HCT116 (cell line): Measurements from ENCODE around the gene TCF15. TPM values are rescaled to one million over a fixed set of nuclear protein-coding genes. Genes with fewer than 3 reads are reported as not detected.

Experiments
- ATAC-seq: fragments of 200-7000 bp; cut with Tn5 transposase; 2 replicates; pipeline ENCODE4 v1.9.1; 2020; ENCODE audit warnings: mild to moderate bottlenecking, moderate library complexity
- BruUV-seq: library from RNA; stranded (reverse); fragments of 400-500 nt; replicated peaks from 2 replicates; lab custom pipeline; 2021; lab: Mats Ljungman, UMichigan
- CTCF ChIA-PET: fragments of 300-600 bp; sonication (Branson Sonifier 250); formaldehyde crosslinking; loops from one replicate; lab custom pipeline; 2021; ENCODE audit warnings: antibody characterized with exemption; lab: Charles Lee
- POLR2A ChIA-PET: fragments of 300-600, 350-600 bp; sonication (Branson Sonifier 250); formaldehyde crosslinking; loops from one replicate; lab custom pipeline; 2021; ENCODE audit warnings: antibody characterized with exemption; lab: Charles Lee
- RAD21 ChIA-PET, 2 experiments: fragments of 300-600 bp; sonication (Branson Sonifier 250); formaldehyde crosslinking; loops; one replicate each; lab custom pipeline; 2023; ENCODE audit warnings: low total read pairs in 2 of 2; ENCODE audit not compliant: uncharacterized antibody in 2 of 2, unreplicated experiment in 2 of 2, low non-redundant PET in 1 of 2; lab: Charles Lee
- DNase-seq: peaks from one replicate; pipeline ENCODE4 v3.0.0-alpha.2; 2010; ENCODE audit warnings: low read depth, low spot score
- H2AFZ ChIP-seq: fragments of 200-600 bp; shearing (Covaris generic), sonication (generic); 2 replicates; pipeline ENCODE4 v1.6.1; 2017; ENCODE audit warnings: low read depth, mixed run types, mixed read lengths, antibody characterized with exemption, low read length; ENCODE audit not compliant: poor library complexity, severe bottlenecking
- H3K27ac ChIP-seq: 2 replicates; pipeline ENCODE4 v1.5.1; 2012; ENCODE audit warnings: low read depth, low read length
- H3K27me3 ChIP-seq: fragments of 200-600 bp; sonication (generic); 2 replicates; pipeline ENCODE4 v1.6.1; 2016; ENCODE audit warnings: mixed run types, low read length, mixed read lengths; ENCODE audit not compliant: insufficient read depth
- H3K36me3 ChIP-seq, 2 experiments: fragments of 200-500 bp in 1 of 2; fragments of 200-600 bp in 1 of 2; sonication (Bioruptor generic) in 1 of 2; sonication (generic) in 1 of 2; 2 replicates each; pipeline versions ENCODE4 v1.5.1 to v1.6.1; 2014 to 2016; ENCODE audit warnings: low read length in 2 of 2, inconsistent platforms in 1 of 2, mixed read lengths in 1 of 2, mixed run types in 1 of 2; ENCODE audit not compliant: insufficient read depth in 2 of 2, control insufficient read depth in 1 of 2
- H3K4me1 ChIP-seq, 2 experiments: fragments of 200-600 bp in 1 of 2; sonication (generic) in 1 of 2; 2 replicates each; pipeline versions ENCODE4 v1.5.1 to v1.6.1; 2012 to 2017; ENCODE audit warnings: low read length in 2 of 2, inconsistent platforms in 1 of 2, mild to moderate bottlenecking in 1 of 2, mixed read lengths in 1 of 2, mixed run types in 1 of 2, moderate library complexity in 1 of 2; ENCODE audit not compliant: insufficient read depth in 2 of 2, control insufficient read depth in 1 of 2
- H3K4me2 ChIP-seq: fragments of 200-600 bp; sonication (generic); 2 replicates; pipeline ENCODE4 v1.6.1; 2017; ENCODE audit warnings: mixed run types, low read length, mixed read lengths
- H3K4me3 ChIP-seq, 2 experiments: fragments of 200-600 bp in 1 of 2; sonication (generic) in 1 of 2; replicated peaks in 1 of 2; 2 replicates each; pipeline ENCODE4 v1.5.1; 2011 to 2016; ENCODE audit warnings: low read length in 2 of 2, control low read depth in 1 of 2, low read depth in 1 of 2, mild to moderate bottlenecking in 1 of 2, mixed read lengths in 1 of 2, mixed run types in 1 of 2
- H3K79me2 ChIP-seq: fragments of 200-600 bp; sonication (generic); 2 replicates; pipeline ENCODE4 v1.6.1; 2017; ENCODE audit warnings: mild to moderate bottlenecking, mixed run types, low read length, moderate library complexity, mixed read lengths; ENCODE audit not compliant: insufficient read depth
- H3K9ac ChIP-seq: fragments of 200-600 bp; sonication (generic); 2 replicates; pipeline ENCODE4 v1.6.1; 2016; ENCODE audit warnings: low read length, mixed read lengths
- H3K9me2 ChIP-seq: fragments of 200-600 bp; sonication (generic), shearing (Covaris generic); 2 replicates; pipeline ENCODE4 v1.6.1; 2017; ENCODE audit warnings: mixed run types, mild to moderate bottlenecking, moderate library complexity; ENCODE audit not compliant: insufficient read depth
- H3K9me3 ChIP-seq, 2 experiments: fragments of 200-500 bp in 1 of 2; fragments of 200-600 bp in 1 of 2; sonication (Bioruptor generic) in 1 of 2; sonication (generic) in 1 of 2; 2 replicates each; pipeline ENCODE4 v1.6.1; 2014 to 2017; ENCODE audit warnings: low read length in 2 of 2, mixed read lengths in 2 of 2, inconsistent platforms in 1 of 2, low read depth in 1 of 2, mild to moderate bottlenecking in 1 of 2, mixed run types in 1 of 2, moderate library complexity in 1 of 2; ENCODE audit not compliant: control insufficient read depth in 1 of 2, insufficient read depth in 1 of 2
- H4K20me1 ChIP-seq: fragments of 200-600 bp; sonication (generic), shearing (Covaris generic); 2 replicates; pipeline ENCODE4 v1.6.1; 2017; ENCODE audit warnings: mixed run types, mild to moderate bottlenecking, moderate library complexity; ENCODE audit not compliant: insufficient read depth
- CEBPB ChIP-seq: IDR thresholded peaks from 2 replicates; pipeline ENCODE4 v1.6.1; 2012; ENCODE audit warnings: low read depth
- CTCF ChIP-seq, 3 experiments: fragments of 200-600 bp in 1 of 3; sonication (generic) in 1 of 3; IDR thresholded peaks in 2 of 3; conservative IDR thresholded peaks in 1 of 3; 2 replicates each; pipeline ENCODE4 v1.5.1; 2012 to 2017; ENCODE audit warnings: low read depth in 2 of 3, low read length in 2 of 3, antibody characterized with exemption in 1 of 3, borderline replicate concordance in 1 of 3, control low read depth in 1 of 3, mild to moderate bottlenecking in 1 of 3, mixed read lengths in 1 of 3, mixed run types in 1 of 3, moderate library complexity in 1 of 3; ENCODE audit not compliant: insufficient read depth in 1 of 3
- ELF1 ChIP-seq: IDR thresholded peaks from 2 replicates; pipeline ENCODE4 v1.6.1; 2012; ENCODE audit warnings: low read depth, borderline replicate concordance
- EZH2phosphoT487 ChIP-seq: fragments of 200-600 bp; IDR thresholded peaks from 2 replicates; pipeline ENCODE4 v1.6.1; 2018; ENCODE audit warnings: antibody characterized with exemption, borderline replicate concordance
- RAD21 ChIP-seq: IDR thresholded peaks from 2 replicates; pipeline ENCODE4 v1.6.1; 2012; ENCODE audit warnings: low read depth, mild to moderate bottlenecking
- SRF ChIP-seq: IDR thresholded peaks from 2 replicates; pipeline ENCODE4 v1.6.1; 2012; ENCODE audit warnings: low read depth
- ZBTB33 ChIP-seq: IDR thresholded peaks from 2 replicates; pipeline ENCODE4 v1.6.1; 2011; ENCODE audit warnings: mild to moderate bottlenecking, low read length, moderate library complexity; ENCODE audit not compliant: insufficient replicate concordance; ENCODE audit errors: extremely low read depth
- ZFX ChIP-seq: fragments of 450-650 bp; IDR thresholded peaks from 2 replicates; pipeline ENCODE4 v1.6.1; 2017
- intact Hi-C: fragments of 100-400 bp; cut with micrococcal nuclease; formaldehyde crosslinking; loops from 2 replicates; pipeline ENCODE4 v1.10.0; 2022
- total RNA-seq: library from RNA; stranded (reverse); gene quantifications from one replicate; pipeline ENCODE4 v1.2.1, GENCODE V29; 2021; ENCODE audit not compliant: unreplicated experiment

The TCF15 gene
- total RNA-seq, 1 experiment from 2014 or later: not detected

- Histone ChIP-seq H3K9ac (no peak overlapping the region), H3K9me3 (no peaks in the 10 kb centered on the region), H3K4me1 (peaks cover 0 to 4% of the 10 kb centered on the region in 2 experiments; a peak in 1 of 4 replicates), H3K36me3 (no peaks in the 10 kb centered on the region), H3K79me2 (no peaks in the 10 kb centered on the region), H3K9me2 (no peaks in the 10 kb centered on the region), H3K4me3 (no peak overlapping the region), H2AFZ (no peak overlapping the region), H3K27me3 (no peaks in the 10 kb centered on the region), H4K20me1 (no peaks in the 10 kb centered on the region), H3K27ac (no peak overlapping the region), H3K4me2 (no peak overlapping the region)
- RAD21 ChIA-PET: no interaction called here
- no TSS peak for BruUV-seq
- DNase-seq: no peak
- TF ChIP-seq ZBTB33 (no peak), ZFX (no peak), EZH2phosphoT487 (no peak), SRF (no peak), RAD21 (no peak), ELF1 (no peak), CTCF (IDR thresholded peaks at IDR 0.05 in 2 of 3, conservative IDR thresholded peaks at IDR 0.05 in 1 of 3; ENCODE audit: borderline replicate concordance in 1 of 3, insufficient read depth in 1 of 3, low read depth in 2 of 3, low read length in 2 of 3) (no peak), CEBPB (no peak)
- ATAC-seq: no peak
- CTCF ChIA-PET: interaction anchor here (1.0 kb wide), 1 partner anchor 38 kb away, joined by 3 read pairs; no protein-coding TSS in a partner anchor
- POLR2A ChIA-PET: no interaction called here
- intact Hi-C loops: no loop called here
Observed at GRCh38 chr20:600736-601135, 9.4 kb downstream of the TCF15 start.
